HepG2 (cell line): ENCODE data around the gene GRM8. TPM values are rescaled to one million over a fixed set of nuclear protein-coding genes. Genes with fewer than 3 reads are reported as not detected.

Experiments used
- ATAC-seq: fragments of 200-7000 bp; cut with Tn5 transposase; 3 replicates; pipeline ENCODE4 v1.9.1; 2020; ENCODE audit warnings: mild to moderate bottlenecking, moderate library complexity
- BruUV-seq: library from RNA; stranded (reverse); fragments of 400-500 nt; replicated peaks from 2 replicates; lab custom pipeline; 2021; lab: Mats Ljungman, UMichigan
- CTCF ChIA-PET: fragments of 300-600 bp; formaldehyde crosslinking; extraction: SDS; loops from one replicate; lab custom pipeline; 2021; ENCODE audit warnings: low total read pairs, inconsistent platforms, low intra/inter-chr PET ratio; lab: Yijun Ruan, JAX
- POLR2A ChIA-PET: fragments of 350-600 bp; sonication (Branson Sonifier 250); formaldehyde crosslinking; loops from one replicate; lab custom pipeline; 2020; ENCODE audit warnings: antibody characterized with exemption, inconsistent platforms; lab: Yijun Ruan, JAX
- DNase-seq: peaks from one replicate; pipeline ENCODE4 v3.0.0-alpha.2; 2015; ENCODE audit warnings: low spot score
- FAIRE-seq: peaks from 3 replicates; lab custom pipeline; 2011; peaks lifted over from hg19 to GRCh38; lab: Jason Lieb, UNC
- H2AFZ ChIP-seq: one replicate; pipeline ENCODE4 v1.6.1; 2011; ENCODE audit warnings: low read length, inconsistent platforms
- H3K27ac ChIP-seq: fragments of 300-600 bp; 3 replicates; pipeline ENCODE4 v1.8.0; 2011; ENCODE audit warnings: mixed run types, mild to moderate bottlenecking, mixed read lengths, low read length, inconsistent platforms; ENCODE audit not compliant: insufficient read depth; ENCODE audit errors: extremely low read length
- H3K27me3 ChIP-seq, 2 experiments: fragments of 200-600 bp in 1 of 2; 2 replicates in 1 of 2; 3 replicates in 1 of 2; pipeline versions ENCODE4 v1.6.0 to v1.8.0; 2011; ENCODE audit warnings: low read length in 2 of 2, mild to moderate bottlenecking in 2 of 2, moderate library complexity in 2 of 2, inconsistent platforms in 1 of 2; ENCODE audit not compliant: insufficient read depth in 2 of 2, control insufficient read depth in 1 of 2
- H3K36me3 ChIP-seq, 2 experiments: fragments of 200-600 bp in 1 of 2; replicated peaks in 1 of 2; 2 replicates in 1 of 2; 3 replicates in 1 of 2; pipeline versions ENCODE4 v1.5.1 to v1.8.0; 2011; ENCODE audit warnings: low read length in 2 of 2, inconsistent platforms in 1 of 2; ENCODE audit not compliant: insufficient read depth in 2 of 2, control insufficient read depth in 1 of 2
- H3K4me1 ChIP-seq: 2 replicates; pipeline ENCODE4 v1.5.1; 2012; ENCODE audit warnings: low read length, inconsistent platforms; ENCODE audit not compliant: insufficient read depth
- H3K4me2 ChIP-seq: 2 replicates; pipeline ENCODE4 v1.6.0; 2011; ENCODE audit warnings: low read depth, low read length, inconsistent platforms
- H3K4me3 ChIP-seq, 3 experiments: fragments of 200-600 bp in 1 of 3; sonication (generic), shearing (Covaris generic) in 1 of 3; replicated peaks in 1 of 3; 2 replicates each; pipeline ENCODE4 v1.5.1; 2011 to 2016; ENCODE audit warnings: low read length in 3 of 3, inconsistent platforms in 2 of 3, low read depth in 2 of 3, mild to moderate bottlenecking in 2 of 3, control low read depth in 1 of 3, mixed read lengths in 1 of 3; ENCODE audit not compliant: insufficient read depth in 1 of 3
- H3K79me2 ChIP-seq: one replicate; pipeline ENCODE4 v1.6.1; 2011; ENCODE audit warnings: low read length, inconsistent platforms; ENCODE audit not compliant: insufficient read depth
- H3K9ac ChIP-seq: 2 replicates; pipeline ENCODE4 v1.6.0; 2011; ENCODE audit warnings: mild to moderate bottlenecking, low read depth, low read length, inconsistent platforms; ENCODE audit not compliant: insufficient read depth
- H3K9me3 ChIP-seq: 2 replicates; pipeline ENCODE4 v1.5.1; 2012; ENCODE audit warnings: mild to moderate bottlenecking, low read length
- H4K20me1 ChIP-seq: 2 replicates; pipeline ENCODE4 v1.6.0; 2011; ENCODE audit warnings: inconsistent platforms, mild to moderate bottlenecking, low read length, moderate library complexity; ENCODE audit not compliant: insufficient read depth
- BCL6 ChIP-seq: IDR thresholded peaks from 2 replicates; pipeline ENCODE4 v1.6.1; 2016; ENCODE audit warnings: missing genetic modification reagents, missing compliant biosample characterization
- GABPA ChIP-seq, 2 experiments: IDR thresholded peaks; 2 replicates each; pipeline ENCODE4 v1.6.1; 2011 to 2016; ENCODE audit warnings: low read depth in 2 of 2, low read length in 1 of 2, missing biosample characterization in 1 of 2, missing genetic modification characterization in 1 of 2
- HDAC6 ChIP-seq: fragments of 200-600 bp; sonication (generic); IDR thresholded peaks from 2 replicates; pipeline ENCODE4 v1.7.0; 2017; ENCODE audit warnings: mild to moderate bottlenecking, antibody characterized with exemption, low read length, low read depth
- SMAD9 ChIP-seq: sonication (generic); formaldehyde crosslinking; IDR thresholded peaks from 2 replicates; pipeline ENCODE4 v1.5.1; 2020; ENCODE audit warnings: mild to moderate bottlenecking, missing genetic modification reagents
- SNAPC4 ChIP-seq: sonication (generic); formaldehyde crosslinking; IDR thresholded peaks from 2 replicates; pipeline ENCODE4 v1.4.0; 2020; ENCODE audit warnings: mild to moderate bottlenecking, missing genetic modification reagents
- ZBTB40 ChIP-seq, 2 experiments: fragments of 450-650 bp in 1 of 2; sonication (generic) in 1 of 2; formaldehyde crosslinking in 1 of 2; IDR thresholded peaks; 2 replicates each; pipeline versions ENCODE4 v1.6.1 to v1.8.0; 2016 to 2022; ENCODE audit warnings: antibody characterized with exemption in 1 of 2, mild to moderate bottlenecking in 1 of 2, missing genetic modification reagents in 1 of 2
- ZBTB8A ChIP-seq: sonication (generic); formaldehyde crosslinking; IDR thresholded peaks from 2 replicates; pipeline ENCODE4 v1.4.0; 2020; ENCODE audit warnings: mild to moderate bottlenecking, low read depth, missing genetic modification reagents, borderline replicate concordance
- ZNF496 ChIP-seq: sonication (generic); formaldehyde crosslinking; IDR thresholded peaks from 2 replicates; pipeline ENCODE4 v1.8.1; 2023; ENCODE audit warnings: mild to moderate bottlenecking, moderate library complexity, missing genetic modification reagents; ENCODE audit not compliant: insufficient replicate concordance
- WGBS: methylation state at CpG from one replicate; pipeline ENCODE4 v1.1.6; 2017; ENCODE audit warnings: low lambda C conversion rate; 5-methylcytosine and 5-hydroxymethylcytosine counted together
- in situ Hi-C: cut with HindIII; loops from 2 replicates; pipeline ENCODE4 v1.10.0; 2017; ENCODE audit warnings: low pct_unique_long_range_greater_than_20kb; ENCODE audit not compliant: extremely low pct_ligation_motif_present
- intact Hi-C: fragments of 100-400 bp; cut with micrococcal nuclease; formaldehyde crosslinking; loops from one replicate; pipeline ENCODE4 v1.10.0; 2022; ENCODE audit not compliant: unreplicated experiment
- polyA plus RNA-seq, 8 experiments: library from polyadenylated mRNA; depleted of rRNA in 3 of 8; stranded (reverse) in 7 of 8; unstranded in 1 of 8; fragments of >200 nt; fragmentation: Illumina TruSeq in 4 of 8; extraction: Trizol in 4 of 8; gene quantifications; 2 replicates each; pipeline versions ENCODE4 v1.2.1 to v1.2.3, GENCODE V29; 2011 to 2016; ENCODE audit warnings: low read depth in 4 of 8, missing spikeins in 1 of 8, mixed read lengths in 1 of 8; ENCODE audit not compliant: insufficient read depth in 1 of 8
- total RNA-seq, 5 experiments: library from RNA; depleted of rRNA; stranded (reverse); fragments of >200 nt; fragmentation: Illumina TruSeq; extraction: Trizol; gene quantifications; 2 replicates each; pipeline ENCODE4 v1.2.3, GENCODE V29; 2016; ENCODE audit warnings: low read depth in 1 of 5
- TF ChIP-seq, protein P1 (sequence below): sonication (generic); formaldehyde crosslinking; IDR thresholded peaks from 2 replicates; pipeline ENCODE4 v1.5.0; 2020; ENCODE audit warnings: missing genetic modification reagents

The GRM8 gene
- total and polyA plus RNA-seq, 2 of the 13 experiments (the other 11 are each of a cell fraction or from before 2014, with no cell fraction given): not detected

- Histone ChIP-seq H4K20me1 (no peaks in the 10 kb centered on the region), H3K4me2 (no peak overlapping the region), H3K27me3 (no peaks in the 10 kb centered on the region), H3K36me3 (no peaks in the 10 kb centered on the region), H3K9me3 (no peaks in the 10 kb centered on the region), H3K79me2 (no peaks in the 10 kb centered on the region), H3K4me1 (no peaks in the 10 kb centered on the region), H3K27ac (no peak overlapping the region), H2AFZ (no peak overlapping the region), H3K9ac (no peak overlapping the region), H3K4me3 (no peak overlapping the region)
- intact Hi-C loops (no loop called here), in situ Hi-C loops (no loop called here)
- 0% methylated on average over 2 of the region's 2 CpGs for WGBS
- ATAC-seq (no peak), FAIRE-seq (no peak), DNase-seq (no peak)
- ChIA-PET CTCF (no interaction called here), POLR2A (no interaction called here)
- no TSS peak for BruUV-seq
- TF ChIP-seq HDAC6: no peak
- TF ChIP-seq SMAD9 (CRISPR knock-in tag): no peak
- TF ChIP-seq BCL6 (CRISPR knock-in tag): no peak
- TF ChIP-seq ZBTB40 (IDR thresholded peaks at IDR 0.05): no peak
- TF ChIP-seq ZBTB40 (CRISPR knock-in tag; IDR thresholded peaks at IDR 0.05): no peak
- TF ChIP-seq SNAPC4: no peak
- no peak for TF ChIP-seq ZBTB8A
- TF ChIP-seq ZNF496 (CRISPR knock-in tag): no peak
- no peak for TF ChIP-seq GABPA (IDR thresholded peaks at IDR 0.05; ENCODE audit: low read depth, low read length)
- no peak for TF ChIP-seq GABPA (CRISPR knock-in tag; IDR thresholded peaks at IDR 0.05; ENCODE audit: low read depth)
- TF ChIP-seq, protein P1, sequence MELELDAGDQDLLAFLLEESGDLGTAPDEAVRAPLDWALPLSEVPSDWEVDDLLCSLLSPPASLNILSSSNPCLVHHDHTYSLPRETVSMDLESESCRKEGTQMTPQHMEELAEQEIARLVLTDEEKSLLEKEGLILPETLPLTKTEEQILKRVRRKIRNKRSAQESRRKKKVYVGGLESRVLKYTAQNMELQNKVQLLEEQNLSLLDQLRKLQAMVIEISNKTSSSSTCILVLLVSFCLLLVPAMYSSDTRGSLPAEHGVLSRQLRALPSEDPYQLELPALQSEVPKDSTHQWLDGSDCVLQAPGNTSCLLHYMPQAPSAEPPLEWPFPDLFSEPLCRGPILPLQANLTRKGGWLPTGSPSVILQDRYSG: no peak
These were observed 322.6 kb downstream of the GRM8 start for GRCh38 chr7:126930166-126930565.
